Measurements from ENCODE around the gene RNF40. TPM values are rescaled to one million over a fixed set of nuclear protein-coding genes. Genes with fewer than 3 reads are reported as not detected.

RNF40 gene
- total RNA-seq, 2 experiments from 2014 or later: 63.2 to 68.1 TPM

DNA sequence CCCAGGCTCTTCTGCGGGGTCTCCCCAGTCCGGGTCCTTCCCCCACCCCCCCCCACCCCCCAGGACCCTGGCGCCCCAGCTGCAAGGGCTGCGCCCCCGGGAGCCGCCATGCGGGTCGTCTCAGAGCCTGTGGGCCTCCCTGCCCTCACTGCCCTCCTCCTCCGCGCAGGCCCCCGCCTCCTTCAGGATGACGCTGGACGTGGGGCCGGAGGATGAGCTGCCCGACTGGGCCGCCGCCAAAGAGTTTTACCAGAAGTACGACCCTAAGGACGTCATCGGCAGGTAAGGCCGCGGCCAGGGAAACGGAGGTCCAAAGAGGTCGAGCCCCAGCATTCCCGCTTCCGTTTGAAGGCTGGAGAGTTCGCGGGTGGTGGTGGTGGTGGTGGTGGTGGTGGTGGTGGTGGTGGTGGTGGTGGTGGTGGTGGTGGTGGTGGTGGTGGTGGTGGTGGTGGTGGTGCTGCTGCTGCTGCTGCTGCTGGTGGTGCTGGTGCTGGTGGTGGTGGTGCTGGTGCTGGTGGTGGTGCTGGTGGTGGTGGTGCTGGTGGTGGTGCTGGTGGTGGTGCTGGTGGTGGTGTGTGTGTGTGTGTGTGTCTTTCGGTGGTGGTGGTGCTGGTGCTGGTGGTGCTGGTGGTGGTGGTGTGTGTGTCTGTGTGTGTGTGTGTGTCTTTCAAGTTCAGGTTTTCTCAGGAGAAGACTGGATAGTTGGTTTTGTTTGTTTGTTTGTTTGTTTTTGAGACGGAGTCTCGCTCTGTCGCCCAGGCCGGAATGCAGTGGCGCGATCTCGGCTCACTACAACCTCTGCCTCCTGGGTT, 13.3 kb upstream of the RNF40 start:
- TF ChIP-seq, protein P1, sequence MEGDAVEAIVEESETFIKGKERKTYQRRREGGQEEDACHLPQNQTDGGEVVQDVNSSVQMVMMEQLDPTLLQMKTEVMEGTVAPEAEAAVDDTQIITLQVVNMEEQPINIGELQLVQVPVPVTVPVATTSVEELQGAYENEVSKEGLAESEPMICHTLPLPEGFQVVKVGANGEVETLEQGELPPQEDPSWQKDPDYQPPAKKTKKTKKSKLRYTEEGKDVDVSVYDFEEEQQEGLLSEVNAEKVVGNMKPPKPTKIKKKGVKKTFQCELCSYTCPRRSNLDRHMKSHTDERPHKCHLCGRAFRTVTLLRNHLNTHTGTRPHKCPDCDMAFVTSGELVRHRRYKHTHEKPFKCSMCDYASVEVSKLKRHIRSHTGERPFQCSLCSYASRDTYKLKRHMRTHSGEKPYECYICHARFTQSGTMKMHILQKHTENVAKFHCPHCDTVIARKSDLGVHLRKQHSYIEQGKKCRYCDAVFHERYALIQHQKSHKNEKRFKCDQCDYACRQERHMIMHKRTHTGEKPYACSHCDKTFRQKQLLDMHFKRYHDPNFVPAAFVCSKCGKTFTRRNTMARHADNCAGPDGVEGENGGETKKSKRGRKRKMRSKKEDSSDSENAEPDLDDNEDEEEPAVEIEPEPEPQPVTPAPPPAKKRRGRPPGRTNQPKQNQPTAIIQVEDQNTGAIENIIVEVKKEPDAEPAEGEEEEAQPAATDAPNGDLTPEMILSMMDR (IDR thresholded peaks at IDR 0.05): no peak
- Mint-ChIP-seq H3K27ac (peak overlapping the region; percentile 84), H3K9me3 (no peaks in the 10 kb centered on the region), H3K27me3 (no peaks in the 10 kb centered on the region), H3K36me3 (ENCODE audit: low read depth) (peaks cover 28% of the 10 kb centered on the region), H3K4me1 (ENCODE audit: low read depth) (peaks cover 21% of the 10 kb centered on the region), H3K4me3 (peak overlapping the region; percentile 90)
- ATAC-seq (peak; percentile 12), DNase-seq (peak; percentile 40)
- POLR2A ChIA-PET: interaction anchor here (0.6 to 2.1 kb wide), 15 partner anchors 9 to 277 kb away, joined by 3 to 12 read pairs (median 4); partner anchors contain the start of genes FBRS and ITGAL
- CTCF ChIA-PET: interaction anchor here (1.4 to 2.6 kb wide), 3 partner anchors 16 to 193 kb away, joined by 3 to 16 read pairs (median 5); no protein-coding TSS in a partner anchor
- intact Hi-C loops (cut with micrococcal nuclease): no loop called here

DNA sequence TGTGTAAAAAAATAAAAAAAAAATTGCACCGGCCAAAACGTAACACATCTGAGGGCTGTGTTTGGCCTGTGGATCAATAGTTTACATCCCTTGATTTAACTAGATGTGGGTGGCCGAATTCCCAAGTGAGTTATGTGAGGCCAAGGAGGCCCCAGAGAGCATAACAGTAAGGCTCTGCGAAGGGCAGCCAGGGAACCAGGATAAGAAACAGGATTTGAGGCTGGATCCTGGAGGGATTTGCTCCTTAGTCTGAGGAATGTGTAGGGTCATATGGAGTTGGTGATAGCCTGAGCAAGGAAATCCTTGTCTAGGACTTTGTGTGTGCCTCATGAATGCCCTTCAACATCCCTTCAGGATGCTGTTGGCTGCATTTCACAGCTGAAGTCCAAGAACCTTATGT, 11.9 kb upstream of the RNF40 start:
- Mint-ChIP-seq H3K36me3 (ENCODE audit: low read depth) (peaks cover 22% of the 10 kb centered on the region), H3K4me3 (peak overlapping the region; percentile 90), H3K4me1 (ENCODE audit: low read depth) (peaks cover 21% of the 10 kb centered on the region), H3K9me3 (no peaks in the 10 kb centered on the region), H3K27ac (no peak overlapping the region), H3K27me3 (no peaks in the 10 kb centered on the region)
- intact Hi-C loops (cut with micrococcal nuclease): no loop called here
- POLR2A ChIA-PET: interaction anchor here (0.9 to 2.0 kb wide), 5 partner anchors 9 to 91 kb away, joined by 3 to 6 read pairs (median 3); no protein-coding TSS in a partner anchor
- no peak for DNase-seq
- TF ChIP-seq, protein P1 (IDR thresholded peaks at IDR 0.05): no peak
- CTCF ChIA-PET: interaction anchor here (0.6 to 1.6 kb wide), 4 partner anchors 56 to 347 kb away, joined by 3 to 5 read pairs (median 4); no protein-coding TSS in a partner anchor
- no peak for ATAC-seq

DNA sequence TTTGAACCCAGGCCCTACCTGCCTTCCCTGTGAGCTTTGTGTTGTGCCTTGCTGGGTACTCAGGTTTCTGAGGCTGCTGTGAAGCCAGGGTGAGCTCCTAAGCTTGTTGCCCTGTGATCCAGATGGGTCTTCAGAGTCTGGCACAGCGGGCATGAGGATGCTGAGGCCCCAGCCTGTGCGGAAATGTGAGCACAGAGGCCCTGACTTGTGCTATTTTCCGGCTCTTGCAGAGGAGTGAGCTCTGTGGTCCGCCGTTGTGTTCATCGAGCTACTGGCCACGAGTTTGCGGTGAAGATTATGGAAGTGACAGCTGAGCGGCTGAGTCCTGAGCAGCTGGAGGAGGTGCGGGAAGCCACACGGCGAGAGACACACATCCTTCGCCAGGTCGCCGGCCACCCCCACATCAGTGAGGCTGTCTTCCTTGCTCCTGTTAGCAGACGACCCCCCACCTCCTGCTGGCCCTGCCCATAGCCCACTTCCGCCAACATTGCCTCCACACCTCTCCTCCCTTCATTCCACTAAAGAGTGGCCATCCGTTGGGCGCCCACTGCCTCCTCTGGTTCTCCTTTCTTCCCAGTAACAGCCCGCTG, 11.2 kb upstream of the RNF40 start:
- no peaks in the 10 kb centered on the region for H3K9me3 Mint-ChIP-seq
- TF ChIP-seq, protein P1 (IDR thresholded peaks at IDR 0.05): no peak
- H3K4me3 Mint-ChIP-seq: peak overlapping the region; percentile 9
- intact Hi-C loops (cut with micrococcal nuclease): no loop called here
- DNase-seq: no peak
- peaks cover 21% of the 10 kb centered on the region for H3K4me1 Mint-ChIP-seq (ENCODE audit: low read depth)
- H3K27ac Mint-ChIP-seq: no peak overlapping the region
- ChIA-PET CTCF (no interaction called here), POLR2A (interaction anchor here (0.9 to 2.0 kb wide), 8 partner anchors 9 to 92 kb away, joined by 3 to 7 read pairs (median 3); no protein-coding TSS in a partner anchor)
- H3K36me3 Mint-ChIP-seq (ENCODE audit: low read depth): peaks cover 24% of the 10 kb centered on the region
- ATAC-seq: no peak
- no peaks in the 10 kb centered on the region for H3K27me3 Mint-ChIP-seq

DNA sequence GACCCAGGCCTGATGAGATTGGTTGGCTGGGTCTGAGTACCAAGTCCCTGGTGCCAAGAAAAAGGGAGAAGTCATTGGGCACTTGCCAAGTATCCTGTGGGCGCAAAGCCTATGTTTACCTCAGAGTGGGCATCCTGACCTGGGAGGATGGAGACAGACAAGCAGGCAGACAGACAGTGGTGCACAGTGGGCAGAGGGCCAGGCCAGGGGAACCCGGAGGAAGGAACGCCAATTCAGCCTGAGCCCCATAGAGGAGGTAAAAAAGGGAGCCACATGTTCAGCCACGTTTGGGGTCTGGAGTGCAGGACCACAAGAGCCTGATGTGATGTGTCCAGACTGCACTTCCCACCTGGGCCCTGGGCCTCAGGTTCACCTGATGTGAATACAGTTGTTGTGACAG, 8.5 kb upstream of the RNF40 start:
- TF ChIP-seq, protein P1 (IDR thresholded peaks at IDR 0.05): no peak
- Mint-ChIP-seq H3K4me1 (ENCODE audit: low read depth) (peaks cover 14% of the 10 kb centered on the region), H3K4me3 (no peak overlapping the region), H3K27ac (no peak overlapping the region), H3K27me3 (no peaks in the 10 kb centered on the region), H3K36me3 (ENCODE audit: low read depth) (peaks cover 23% of the 10 kb centered on the region), H3K9me3 (no peaks in the 10 kb centered on the region)
- DNase-seq (no peak), ATAC-seq (no peak)
- POLR2A ChIA-PET: interaction anchor here (0.7 to 1.2 kb wide), 2 partner anchors 9 to 11 kb away, joined by 3 to 4 read pairs; no protein-coding TSS in a partner anchor
- CTCF ChIA-PET: interaction anchor here (1.0 to 1.4 kb wide), 2 partner anchors 61 kb away, joined by 3 to 4 read pairs; no protein-coding TSS in a partner anchor
- intact Hi-C loops (cut with micrococcal nuclease): no loop called here
